ENCODE measurements around the gene PLA1A.
A peak's percentile ranks its signal among the peaks of the same experiment; 100 is the strongest.
"Not testable (repeated sequence)": the region's sequence is repeated elsewhere in the genome, so short reads cannot be mapped to it uniquely, and the experiment has no call there.

PLA1A gene, protein sequence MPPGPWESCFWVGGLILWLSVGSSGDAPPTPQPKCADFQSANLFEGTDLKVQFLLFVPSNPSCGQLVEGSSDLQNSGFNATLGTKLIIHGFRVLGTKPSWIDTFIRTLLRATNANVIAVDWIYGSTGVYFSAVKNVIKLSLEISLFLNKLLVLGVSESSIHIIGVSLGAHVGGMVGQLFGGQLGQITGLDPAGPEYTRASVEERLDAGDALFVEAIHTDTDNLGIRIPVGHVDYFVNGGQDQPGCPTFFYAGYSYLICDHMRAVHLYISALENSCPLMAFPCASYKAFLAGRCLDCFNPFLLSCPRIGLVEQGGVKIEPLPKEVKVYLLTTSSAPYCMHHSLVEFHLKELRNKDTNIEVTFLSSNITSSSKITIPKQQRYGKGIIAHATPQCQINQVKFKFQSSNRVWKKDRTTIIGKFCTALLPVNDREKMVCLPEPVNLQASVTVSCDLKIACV

DNA sequence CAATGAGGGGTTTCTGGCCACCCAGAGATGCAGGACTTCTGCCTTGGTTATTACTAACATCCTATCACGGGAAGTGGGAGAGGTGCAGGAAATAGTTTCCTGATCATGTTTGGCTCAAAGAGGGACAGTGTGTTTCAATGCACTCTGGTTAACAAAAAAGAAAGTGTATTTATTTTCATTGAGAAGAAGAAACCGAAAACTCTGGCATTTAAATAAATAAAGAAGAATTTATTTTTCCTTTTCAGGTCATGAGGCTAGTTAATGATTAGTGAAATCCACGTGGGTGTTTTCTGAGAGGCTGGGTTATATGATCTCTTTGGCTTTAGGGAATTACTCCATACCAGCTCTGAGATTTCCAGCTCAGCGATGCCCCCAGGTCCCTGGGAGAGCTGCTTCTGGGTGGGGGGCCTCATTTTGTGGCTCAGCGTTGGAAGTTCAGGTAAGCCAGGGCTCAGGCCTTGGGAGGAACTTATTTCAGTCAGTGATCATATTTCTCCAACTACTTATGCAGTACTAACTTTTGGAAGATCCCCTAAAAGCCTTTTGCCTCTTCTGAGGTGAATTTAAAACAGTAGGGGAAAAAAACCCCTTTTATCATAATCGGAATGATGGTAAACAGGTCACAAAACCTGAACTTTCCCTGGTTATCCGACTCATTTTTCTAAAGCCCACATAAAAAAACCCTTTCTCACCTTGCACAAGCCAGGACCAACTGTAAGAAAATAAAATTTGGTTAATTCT is at the start of gene PLA1A:
Gene PLA1A, plus strand, starts transcription at position 338 of the 741 bp plus-strand sequence. Its CDS starts 29 bp downstream, at position 367.
- Histone ChIP-seq H3K9me3 (ENCODE audit: control insufficient read depth in 5 of 5, low read length in 5 of 5) (no peaks in the 10 kb centered on the region), H3K27me3 (ENCODE audit: control insufficient read depth in 5 of 5, insufficient read depth in 4 of 5, low read length in 5 of 5) (no peaks in the 10 kb centered on the region), H3K27ac (ENCODE audit: low read depth, low read length) (peak within 1 kb of the TSS; percentile 75), H3K9ac (ENCODE audit: low read length in 5 of 5) (peak within 1 kb of the TSS in 2 of 5 donors; percentile 46 to 47), H3K36me3 (ENCODE audit: control insufficient read depth in 5 of 5, insufficient read depth in 5 of 5, low read length in 5 of 5) (no peaks in the 10 kb centered on the region), H3K4me3 (ENCODE audit: low read depth in 1 of 5, low read length in 5 of 5) (no peak within 1 kb of the TSS), H3K4me1 (ENCODE audit: control insufficient read depth in 5 of 5, insufficient read depth in 5 of 5, low read length in 5 of 5) (peaks cover 1 to 41% (median 20%) of the 10 kb centered on the region in 5 donors)

DNA sequence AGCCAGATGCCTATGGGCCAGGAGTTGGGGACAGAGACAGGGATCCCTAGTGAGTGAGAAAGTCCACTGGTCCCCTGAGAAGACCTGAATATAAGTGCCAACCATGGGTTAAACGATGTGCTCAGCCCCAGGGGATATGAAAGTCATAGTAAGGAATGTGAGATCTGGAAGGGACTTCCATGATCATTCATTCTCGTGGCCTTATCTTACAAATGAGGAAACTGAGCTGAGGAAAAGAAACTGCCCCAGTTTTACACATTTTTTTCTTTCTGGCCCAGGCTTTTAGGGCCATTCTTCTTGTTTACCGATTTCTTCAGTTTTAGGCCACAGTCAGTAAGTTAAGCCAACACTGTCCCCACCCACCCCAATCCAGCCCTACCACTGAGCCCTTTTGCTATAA is 49.3 kb upstream of the PLA1A start:
- Histone ChIP-seq H3K4me1 (ENCODE audit: control insufficient read depth in 5 of 5, insufficient read depth in 5 of 5, low read length in 5 of 5) (no peaks in the 10 kb centered on the region), H3K27me3 (ENCODE audit: control insufficient read depth in 5 of 5, insufficient read depth in 4 of 5, low read length in 5 of 5) (no peaks in the 10 kb centered on the region), H3K36me3 (ENCODE audit: control insufficient read depth in 5 of 5, insufficient read depth in 5 of 5, low read length in 5 of 5) (no peaks in the 10 kb centered on the region), H3K4me3 (ENCODE audit: low read depth in 1 of 5, low read length in 5 of 5) (no peak overlapping the region), H3K9me3 (ENCODE audit: control insufficient read depth in 5 of 5, low read length in 5 of 5) (no peaks in the 10 kb centered on the region), H3K27ac (ENCODE audit: low read depth, low read length) (no peak overlapping the region), H3K9ac (ENCODE audit: low read length in 5 of 5) (no peak overlapping the region)

DNA sequence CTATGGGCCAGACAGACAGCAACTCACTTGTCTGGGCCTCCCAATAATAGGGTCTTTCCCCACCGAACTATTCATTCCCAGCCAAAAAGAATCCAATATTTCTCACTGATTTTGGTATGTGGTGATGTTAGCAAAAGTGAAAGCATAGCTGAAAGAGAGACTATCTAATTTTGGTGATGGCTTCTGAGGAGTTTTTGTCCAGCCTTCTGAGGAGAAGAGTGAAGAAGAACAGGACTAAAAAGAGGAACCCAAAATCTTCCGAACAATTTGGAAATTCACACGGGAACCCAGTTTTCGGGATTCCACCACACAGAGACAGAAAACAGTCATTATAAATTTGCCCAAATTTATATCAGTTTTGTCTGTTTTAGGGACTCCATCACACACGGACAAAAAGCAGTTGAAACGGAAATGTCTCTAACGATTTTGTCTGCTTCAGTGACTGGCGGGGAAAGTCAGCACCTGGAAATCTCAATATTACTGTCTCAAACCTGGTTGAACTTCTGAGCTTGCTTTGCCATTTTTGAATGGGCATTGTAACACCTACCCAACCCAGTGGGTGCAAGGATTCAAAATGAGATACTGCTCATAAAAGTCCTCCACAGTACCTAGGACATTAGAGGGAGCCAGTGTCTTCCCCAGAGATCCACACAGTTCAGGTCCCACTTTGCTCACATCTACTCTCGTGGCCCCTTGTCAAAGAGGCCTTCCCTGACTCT is 47.3 kb upstream of the PLA1A start:
- Histone ChIP-seq H3K27me3 (ENCODE audit: control insufficient read depth in 5 of 5, insufficient read depth in 4 of 5, low read length in 5 of 5) (no peaks in the 10 kb centered on the region), H3K4me1 (ENCODE audit: control insufficient read depth in 5 of 5, insufficient read depth in 5 of 5, low read length in 5 of 5) (peaks cover 0 to 1% (median 0%) of the 10 kb centered on the region in 5 donors), H3K9ac (ENCODE audit: low read length in 5 of 5) (no peak overlapping the region), H3K4me3 (ENCODE audit: low read depth in 1 of 5, low read length in 5 of 5) (no peak overlapping the region), H3K27ac (ENCODE audit: low read depth, low read length) (no peak overlapping the region), H3K36me3 (ENCODE audit: control insufficient read depth in 5 of 5, insufficient read depth in 5 of 5, low read length in 5 of 5) (no peaks in the 10 kb centered on the region), H3K9me3 (ENCODE audit: control insufficient read depth in 5 of 5, low read length in 5 of 5) (no peaks in the 10 kb centered on the region)

DNA sequence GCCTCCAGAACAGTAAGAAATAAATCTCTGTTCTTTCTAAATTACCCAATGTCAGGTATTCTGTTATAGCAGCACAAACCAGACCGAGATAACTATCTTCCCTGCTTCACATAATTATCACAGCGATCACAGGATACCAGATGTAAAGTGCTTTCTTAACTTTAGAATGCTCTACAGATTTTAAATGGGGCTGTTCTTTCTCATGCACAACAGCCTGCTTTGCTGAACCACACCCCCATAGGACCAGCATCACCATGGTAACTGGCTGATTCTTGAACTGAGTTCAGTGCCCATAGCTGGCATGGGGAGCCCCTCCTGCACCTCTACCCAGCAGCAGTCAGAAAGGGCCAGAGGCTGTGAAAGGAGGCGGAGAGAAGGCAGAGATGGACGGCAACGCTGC is 46.1 kb upstream of the PLA1A start:
- H3K27ac ChIP-seq (ENCODE audit: low read depth, low read length): no peak overlapping the region
- no peaks in the 10 kb centered on the region for H3K9me3 ChIP-seq (ENCODE audit: control insufficient read depth in 5 of 5, low read length in 5 of 5)

DNA sequence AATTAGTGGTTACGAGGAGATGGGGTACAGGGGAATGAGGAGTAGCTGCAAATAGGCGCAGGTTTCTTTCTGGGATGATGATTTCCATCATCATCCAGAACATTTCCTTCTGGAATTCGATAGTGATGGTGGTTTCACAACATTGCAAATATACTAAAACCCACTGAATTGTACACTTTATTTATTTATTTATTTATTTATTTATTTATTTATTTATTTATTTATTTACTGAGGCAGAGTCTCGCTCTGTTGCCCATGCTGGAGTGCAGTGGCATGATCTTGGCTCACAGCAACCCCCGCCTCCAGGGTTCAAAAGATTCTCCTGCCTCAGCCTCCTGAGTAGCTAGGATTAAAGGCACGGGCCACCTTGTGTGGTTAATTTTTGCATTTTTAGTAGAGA is 44.8 kb upstream of the PLA1A start:
- H3K27ac ChIP-seq (ENCODE audit: low read depth, low read length); H3K4me3 ChIP-seq (ENCODE audit: low read depth in 1 of 5, low read length in 5 of 5); H3K27me3 ChIP-seq (ENCODE audit: control insufficient read depth in 5 of 5, insufficient read depth in 4 of 5, low read length in 5 of 5); H3K9me3 ChIP-seq (ENCODE audit: control insufficient read depth in 5 of 5, low read length in 5 of 5); H3K36me3 ChIP-seq (ENCODE audit: control insufficient read depth in 5 of 5, insufficient read depth in 5 of 5, low read length in 5 of 5); H3K4me1 ChIP-seq (ENCODE audit: control insufficient read depth in 5 of 5, insufficient read depth in 5 of 5, low read length in 5 of 5); H3K9ac ChIP-seq (ENCODE audit: low read length in 5 of 5): not testable (repeated sequence)

More for the DNA sequence above, 46.1 kb upstream of the PLA1A start:
- no peaks in the 10 kb centered on the region for H3K36me3 ChIP-seq (ENCODE audit: control insufficient read depth in 5 of 5, insufficient read depth in 5 of 5, low read length in 5 of 5)
- no peaks in the 10 kb centered on the region for H3K27me3 ChIP-seq (ENCODE audit: control insufficient read depth in 5 of 5, insufficient read depth in 4 of 5, low read length in 5 of 5)
- no peak overlapping the region for H3K9ac ChIP-seq (ENCODE audit: low read length in 5 of 5)
- peaks cover 0 to 8% (median 2%) of the 10 kb centered on the region in 5 donors for H3K4me1 ChIP-seq (ENCODE audit: control insufficient read depth in 5 of 5, insufficient read depth in 5 of 5, low read length in 5 of 5)
- no peak overlapping the region for H3K4me3 ChIP-seq (ENCODE audit: low read depth in 1 of 5, low read length in 5 of 5)

DNA sequence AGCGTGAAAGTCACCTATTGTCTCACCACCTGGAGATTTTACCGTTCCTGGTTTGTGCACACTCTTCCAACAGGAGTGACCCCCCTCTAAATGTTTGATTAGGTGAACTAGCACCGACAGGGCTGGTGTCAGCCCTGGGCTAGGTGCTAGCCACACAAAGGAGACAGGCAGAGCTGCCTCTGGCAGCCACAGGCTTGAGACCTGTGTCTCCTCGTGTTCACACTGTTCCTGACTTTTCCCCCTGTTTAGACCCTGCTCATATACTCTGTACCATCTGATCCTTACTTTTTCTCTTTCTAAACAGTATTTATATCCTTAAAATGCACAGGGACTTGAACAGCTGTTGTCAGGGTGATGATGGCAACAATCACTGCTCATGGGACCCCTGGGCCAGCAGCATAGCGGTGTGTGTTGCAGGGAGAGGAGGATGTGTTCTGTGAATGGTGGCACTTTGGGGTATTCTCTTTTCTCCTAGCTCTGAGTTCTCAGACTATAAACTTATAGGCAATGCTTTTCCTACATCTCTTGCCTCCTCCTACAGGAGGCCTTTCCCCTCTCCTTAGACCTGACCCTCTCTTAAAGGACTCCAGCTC is 43.8 kb upstream of the PLA1A start:
- Histone ChIP-seq H3K27me3 (ENCODE audit: control insufficient read depth in 5 of 5, insufficient read depth in 4 of 5, low read length in 5 of 5) (no peaks in the 10 kb centered on the region), H3K4me3 (ENCODE audit: low read depth in 1 of 5, low read length in 5 of 5) (no peak overlapping the region), H3K4me1 (ENCODE audit: control insufficient read depth in 5 of 5, insufficient read depth in 5 of 5, low read length in 5 of 5) (peaks cover 0 to 8% (median 2%) of the 10 kb centered on the region in 5 donors), H3K9ac (ENCODE audit: low read length in 5 of 5) (peak overlapping the region in 1 of 5 donors; percentile 7), H3K9me3 (ENCODE audit: control insufficient read depth in 5 of 5, low read length in 5 of 5) (no peaks in the 10 kb centered on the region), H3K27ac (ENCODE audit: low read depth, low read length) (no peak overlapping the region), H3K36me3 (ENCODE audit: control insufficient read depth in 5 of 5, insufficient read depth in 5 of 5, low read length in 5 of 5) (no peaks in the 10 kb centered on the region)

DNA sequence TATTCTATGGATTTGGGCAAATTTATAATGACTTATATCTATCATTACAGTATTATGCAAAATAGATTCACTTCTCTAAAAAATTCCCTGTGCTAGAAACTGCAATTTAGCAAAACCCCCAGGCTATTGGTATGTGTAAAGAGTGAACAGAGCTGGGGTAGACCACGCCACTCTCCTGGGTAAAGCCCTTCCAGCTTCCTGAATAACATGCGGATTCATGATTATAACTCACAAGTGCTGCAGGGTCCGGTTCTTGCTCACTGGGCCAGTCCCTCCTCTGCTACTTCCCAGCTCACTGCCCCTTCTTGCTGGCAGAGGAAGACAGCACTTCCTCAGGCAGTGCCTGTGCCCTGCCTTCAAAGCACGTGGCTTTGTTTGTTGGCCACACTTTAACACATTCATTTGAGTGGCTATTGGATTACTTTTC is 42.4 kb upstream of the PLA1A start:
- no peak overlapping the region for H3K27ac ChIP-seq (ENCODE audit: low read depth, low read length)
- H3K36me3 ChIP-seq (ENCODE audit: control insufficient read depth in 5 of 5, insufficient read depth in 5 of 5, low read length in 5 of 5): no peaks in the 10 kb centered on the region
- peaks cover 0 to 15% (median 2%) of the 10 kb centered on the region in 5 donors for H3K4me1 ChIP-seq (ENCODE audit: control insufficient read depth in 5 of 5, insufficient read depth in 5 of 5, low read length in 5 of 5)

DNA sequence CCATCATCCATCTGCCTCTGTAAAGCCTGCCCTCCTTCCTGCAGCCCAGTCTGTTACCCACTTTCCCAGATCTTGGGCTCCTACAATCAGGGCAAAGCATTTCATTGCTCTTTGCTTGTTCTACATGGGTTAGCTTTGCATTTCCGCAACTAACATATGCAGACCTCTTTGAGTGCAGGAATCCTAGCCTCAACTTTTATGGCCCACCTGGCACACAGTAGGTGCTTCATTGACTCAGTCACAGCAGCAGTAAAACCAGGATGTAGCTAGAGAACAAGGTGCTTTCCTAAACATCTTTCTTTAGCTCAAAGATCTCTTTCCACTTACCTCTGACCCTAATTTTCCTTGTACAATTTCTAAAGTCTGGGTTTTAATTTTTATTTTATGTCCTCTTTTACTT is 41.8 kb upstream of the PLA1A start:
- no peaks in the 10 kb centered on the region for H3K36me3 ChIP-seq (ENCODE audit: control insufficient read depth in 5 of 5, insufficient read depth in 5 of 5, low read length in 5 of 5)
- H3K4me3 ChIP-seq (ENCODE audit: low read depth in 1 of 5, low read length in 5 of 5): no peak overlapping the region
- no peaks in the 10 kb centered on the region for H3K9me3 ChIP-seq (ENCODE audit: control insufficient read depth in 5 of 5, low read length in 5 of 5)
- no peaks in the 10 kb centered on the region for H3K27me3 ChIP-seq (ENCODE audit: control insufficient read depth in 5 of 5, insufficient read depth in 4 of 5, low read length in 5 of 5)
- H3K27ac ChIP-seq (ENCODE audit: low read depth, low read length): no peak overlapping the region
- peaks cover 0 to 15% (median 2%) of the 10 kb centered on the region in 5 donors for H3K4me1 ChIP-seq (ENCODE audit: control insufficient read depth in 5 of 5, insufficient read depth in 5 of 5, low read length in 5 of 5)
- no peak overlapping the region for H3K9ac ChIP-seq (ENCODE audit: low read length in 5 of 5)

More for the DNA sequence above, 42.4 kb upstream of the PLA1A start:
- Histone ChIP-seq H3K9me3 (ENCODE audit: control insufficient read depth in 5 of 5, low read length in 5 of 5) (no peaks in the 10 kb centered on the region), H3K9ac (ENCODE audit: low read length in 5 of 5) (no peak overlapping the region), H3K4me3 (ENCODE audit: low read depth in 1 of 5, low read length in 5 of 5) (no peak overlapping the region), H3K27me3 (ENCODE audit: control insufficient read depth in 5 of 5, insufficient read depth in 4 of 5, low read length in 5 of 5) (no peaks in the 10 kb centered on the region)

DNA sequence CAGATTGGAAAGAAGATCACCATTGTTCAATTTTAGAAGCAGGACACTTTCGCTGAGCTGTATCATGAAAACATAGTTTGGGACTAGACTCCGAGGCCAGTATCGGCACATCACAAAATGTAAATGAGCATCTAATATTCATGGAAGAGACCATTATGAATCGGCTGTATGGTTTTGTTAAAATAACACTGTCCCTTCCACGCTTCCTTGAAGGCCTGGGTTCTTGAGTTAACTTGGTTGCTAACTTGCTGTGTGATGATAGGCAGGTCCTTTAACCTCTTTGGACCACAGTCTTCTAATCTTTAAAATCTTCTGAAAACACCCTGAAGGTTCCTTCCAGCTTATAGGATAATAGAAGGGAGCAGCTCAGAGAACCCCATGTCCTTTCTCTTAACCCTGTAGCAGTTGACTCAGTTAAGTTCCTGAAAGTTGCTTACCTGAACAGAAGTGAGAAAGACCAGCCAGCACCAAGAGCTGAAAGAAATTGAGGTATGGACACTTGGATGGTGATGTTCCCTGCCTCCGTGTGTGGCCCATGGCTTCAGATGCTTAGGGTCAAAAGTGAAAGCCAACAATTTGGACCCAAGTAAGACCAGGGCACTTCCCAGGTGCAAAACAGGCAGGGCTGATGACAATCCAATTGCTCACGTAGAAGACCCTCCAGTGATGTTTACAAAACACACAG is 40.4 kb upstream of the PLA1A start:
- Histone ChIP-seq H3K27me3 (ENCODE audit: control insufficient read depth in 5 of 5, insufficient read depth in 4 of 5, low read length in 5 of 5) (no peaks in the 10 kb centered on the region), H3K36me3 (ENCODE audit: control insufficient read depth in 5 of 5, insufficient read depth in 5 of 5, low read length in 5 of 5) (no peaks in the 10 kb centered on the region), H3K27ac (ENCODE audit: low read depth, low read length) (no peak overlapping the region), H3K9ac (ENCODE audit: low read length in 5 of 5) (no peak overlapping the region), H3K4me3 (ENCODE audit: low read depth in 1 of 5, low read length in 5 of 5) (no peak overlapping the region), H3K4me1 (ENCODE audit: control insufficient read depth in 5 of 5, insufficient read depth in 5 of 5, low read length in 5 of 5) (peaks cover 0 to 16% (median 2%) of the 10 kb centered on the region in 5 donors), H3K9me3 (ENCODE audit: control insufficient read depth in 5 of 5, low read length in 5 of 5) (no peaks in the 10 kb centered on the region)
